ENCODE measurements around the gene NCOA5. TPM values are rescaled to one million over a fixed set of nuclear protein-coding genes. Genes with fewer than 3 reads are reported as not detected.

Gene NCOA5
- total RNA-seq, 1 donor from 2014 or later, result 46.4 TPM

DNA sequence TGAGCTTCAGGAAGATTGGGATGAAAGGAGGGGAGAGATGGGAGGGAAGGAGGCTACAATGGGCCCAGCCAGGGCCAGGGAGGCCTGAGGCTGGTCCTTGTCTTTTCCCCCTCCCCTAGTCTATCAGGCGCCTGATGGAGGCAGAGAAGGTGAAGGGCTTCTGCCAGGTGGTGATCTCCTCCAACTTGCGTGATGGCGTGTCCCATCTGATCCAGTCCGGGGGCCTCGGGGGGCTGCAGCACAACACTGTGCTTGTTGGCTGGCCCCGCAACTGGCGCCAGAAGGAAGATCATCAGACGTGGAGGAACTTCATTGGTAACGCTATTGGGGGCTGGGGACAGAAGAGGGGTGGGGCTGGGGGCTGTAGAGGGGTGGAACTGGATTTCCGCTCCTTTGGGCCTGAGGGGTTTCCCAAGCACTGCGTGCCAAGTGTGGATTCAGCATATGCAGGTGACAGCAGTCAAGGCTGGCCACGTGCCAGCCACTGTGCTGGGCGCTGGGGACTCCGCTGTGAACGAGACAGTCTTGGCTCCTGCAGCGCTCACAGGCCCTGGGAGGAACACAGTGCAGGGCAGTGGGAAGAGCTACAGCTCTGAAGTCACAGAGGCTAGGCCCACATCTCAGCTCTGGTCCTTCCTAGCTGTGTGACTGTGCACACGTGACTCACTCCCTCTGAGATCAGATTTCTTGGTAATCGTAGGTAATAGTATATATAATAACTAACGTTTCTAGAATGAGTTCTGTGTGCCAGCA is 38.0 kb downstream of the NCOA5 start:
- TF ChIP-seq, protein P1, sequence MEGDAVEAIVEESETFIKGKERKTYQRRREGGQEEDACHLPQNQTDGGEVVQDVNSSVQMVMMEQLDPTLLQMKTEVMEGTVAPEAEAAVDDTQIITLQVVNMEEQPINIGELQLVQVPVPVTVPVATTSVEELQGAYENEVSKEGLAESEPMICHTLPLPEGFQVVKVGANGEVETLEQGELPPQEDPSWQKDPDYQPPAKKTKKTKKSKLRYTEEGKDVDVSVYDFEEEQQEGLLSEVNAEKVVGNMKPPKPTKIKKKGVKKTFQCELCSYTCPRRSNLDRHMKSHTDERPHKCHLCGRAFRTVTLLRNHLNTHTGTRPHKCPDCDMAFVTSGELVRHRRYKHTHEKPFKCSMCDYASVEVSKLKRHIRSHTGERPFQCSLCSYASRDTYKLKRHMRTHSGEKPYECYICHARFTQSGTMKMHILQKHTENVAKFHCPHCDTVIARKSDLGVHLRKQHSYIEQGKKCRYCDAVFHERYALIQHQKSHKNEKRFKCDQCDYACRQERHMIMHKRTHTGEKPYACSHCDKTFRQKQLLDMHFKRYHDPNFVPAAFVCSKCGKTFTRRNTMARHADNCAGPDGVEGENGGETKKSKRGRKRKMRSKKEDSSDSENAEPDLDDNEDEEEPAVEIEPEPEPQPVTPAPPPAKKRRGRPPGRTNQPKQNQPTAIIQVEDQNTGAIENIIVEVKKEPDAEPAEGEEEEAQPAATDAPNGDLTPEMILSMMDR (IDR thresholded peaks at IDR 0.05), result no peak
- ATAC-seq (ENCODE audit: low read depth) (no peak), DNase-seq (no peak)
- Mint-ChIP-seq H3K27me3 (peaks cover 40% of the 10 kb centered on the region), H3K4me3 (no peak overlapping the region), H3K4me1 (no peaks in the 10 kb centered on the region), H3K36me3 (ENCODE audit: low read depth) (no peaks in the 10 kb centered on the region), H3K9me3 (no peaks in the 10 kb centered on the region), H3K27ac (no peak overlapping the region)
- CTCF ChIA-PET, result no interaction called here
- POLR2A ChIA-PET, result no interaction called here
- intact Hi-C loops (cut with micrococcal nuclease), result no loop called here

DNA sequence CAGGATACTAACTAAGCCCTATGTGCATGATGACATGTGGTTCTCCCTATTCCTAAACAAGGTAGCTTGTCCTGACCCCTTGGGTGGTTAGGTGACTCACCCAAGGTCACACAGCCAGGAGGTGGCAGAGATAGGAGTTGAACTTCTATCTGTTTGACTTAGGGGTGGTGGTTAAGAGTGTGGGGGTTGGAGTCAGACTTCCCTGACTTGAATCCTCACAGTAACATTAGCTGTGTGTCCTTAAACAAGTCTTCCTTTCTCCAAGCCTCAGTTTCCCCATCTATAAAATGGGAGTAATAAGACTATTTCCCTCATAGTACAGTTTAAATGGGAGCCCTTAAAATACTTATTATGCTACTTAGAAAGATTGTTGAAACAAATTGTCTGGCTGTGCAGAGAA is 38.9 kb downstream of the NCOA5 start:
- Mint-ChIP-seq H3K4me3 (no peak overlapping the region), H3K36me3 (ENCODE audit: low read depth) (no peaks in the 10 kb centered on the region), H3K27ac (no peak overlapping the region), H3K9me3 (no peaks in the 10 kb centered on the region), H3K27me3 (peaks cover 44% of the 10 kb centered on the region), H3K4me1 (no peaks in the 10 kb centered on the region)
- POLR2A ChIA-PET, result no interaction called here
- TF ChIP-seq, protein P1 (IDR thresholded peaks at IDR 0.05), result no peak
- intact Hi-C loops (cut with micrococcal nuclease), result no loop called here
- CTCF ChIA-PET, result no interaction called here
- DNase-seq, result no peak
- no peak for ATAC-seq (ENCODE audit: low read depth)

DNA sequence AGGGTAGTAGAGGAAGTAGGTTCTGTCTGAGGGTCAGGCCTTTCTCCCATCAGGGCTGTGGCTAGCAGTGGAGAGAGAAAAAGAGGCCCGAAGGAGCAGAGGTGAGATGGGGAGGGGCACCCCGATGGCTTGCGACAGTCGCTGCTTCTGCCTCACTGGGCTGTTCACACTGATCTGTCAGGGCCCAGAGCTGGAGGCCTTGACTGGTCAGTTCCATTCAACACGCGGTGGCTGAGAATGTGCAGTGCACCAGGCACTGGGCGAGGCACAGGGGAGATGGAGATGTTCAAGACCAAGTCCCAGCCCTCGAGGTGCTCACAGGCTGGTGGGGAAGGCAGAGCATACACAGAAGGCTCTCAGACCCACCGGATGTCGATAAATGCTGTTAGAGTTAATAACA is 39.3 kb downstream of the NCOA5 start:
- no peaks in the 10 kb centered on the region for H3K36me3 Mint-ChIP-seq (ENCODE audit: low read depth)
- intact Hi-C loops (cut with micrococcal nuclease), result no loop called here
- H3K27ac Mint-ChIP-seq, result no peak overlapping the region
- TF ChIP-seq, protein P1 (IDR thresholded peaks at IDR 0.05), result no peak
- POLR2A ChIA-PET, result no interaction called here
- no peak overlapping the region for H3K4me3 Mint-ChIP-seq
- peaks cover 42% of the 10 kb centered on the region for H3K27me3 Mint-ChIP-seq
- no peak for DNase-seq
- CTCF ChIA-PET, result no interaction called here
- no peak for ATAC-seq (ENCODE audit: low read depth)
- H3K4me1 Mint-ChIP-seq, result no peaks in the 10 kb centered on the region
- no peaks in the 10 kb centered on the region for H3K9me3 Mint-ChIP-seq

DNA sequence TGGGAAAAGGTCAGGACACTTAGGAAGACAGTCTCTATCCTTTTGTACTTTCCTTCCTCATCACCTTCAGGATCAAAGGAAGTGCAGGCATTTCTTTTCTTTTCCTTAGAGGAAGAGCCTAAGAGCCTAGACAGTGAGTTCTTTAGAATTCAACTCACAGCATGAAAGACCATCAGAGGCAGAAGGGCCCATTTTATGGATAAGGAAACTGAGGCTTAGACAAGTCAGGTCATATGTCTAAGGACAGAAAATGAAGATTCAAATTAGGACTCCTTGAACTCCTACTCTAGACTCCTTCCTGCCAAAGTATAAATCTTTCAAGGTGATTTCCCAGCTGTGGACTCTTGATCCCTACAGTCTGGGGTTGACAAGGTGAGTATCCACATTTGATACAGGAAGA is 39.9 kb downstream of the NCOA5 start:
- intact Hi-C loops (cut with micrococcal nuclease), result no loop called here
- H3K27me3 Mint-ChIP-seq, result peaks cover 36% of the 10 kb centered on the region
- ATAC-seq (ENCODE audit: low read depth) (no peak), DNase-seq (no peak)
- ChIA-PET POLR2A (no interaction called here), CTCF (no interaction called here)
- no peak overlapping the region for H3K27ac Mint-ChIP-seq
- no peak overlapping the region for H3K4me3 Mint-ChIP-seq
- H3K36me3 Mint-ChIP-seq (ENCODE audit: low read depth), result no peaks in the 10 kb centered on the region
- TF ChIP-seq, protein P1 (IDR thresholded peaks at IDR 0.05), result no peak
- H3K4me1 Mint-ChIP-seq, result no peaks in the 10 kb centered on the region
- no peaks in the 10 kb centered on the region for H3K9me3 Mint-ChIP-seq

DNA sequence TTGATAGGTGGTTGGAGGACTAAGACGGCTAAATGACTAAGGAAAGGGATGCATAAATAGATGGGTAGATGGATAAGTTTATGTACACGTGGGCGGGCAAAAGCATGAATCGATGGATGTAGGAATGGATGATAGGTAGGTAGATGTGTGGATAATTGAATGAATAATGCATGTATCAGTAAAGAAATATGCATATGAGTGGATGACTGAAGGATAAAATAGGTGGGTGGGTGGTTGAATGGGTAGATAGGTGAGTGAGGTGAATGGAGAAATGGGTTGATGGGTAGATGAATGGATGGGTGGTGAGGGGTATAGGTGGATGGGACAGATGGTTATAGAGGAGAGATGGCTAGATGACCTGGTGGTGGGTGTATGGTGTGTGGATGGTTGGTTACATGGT is 40.6 kb downstream of the NCOA5 start:
- Mint-ChIP-seq H3K36me3 (ENCODE audit: low read depth) (no peaks in the 10 kb centered on the region), H3K4me3 (no peak overlapping the region), H3K27ac (no peak overlapping the region), H3K27me3 (peaks cover 33% of the 10 kb centered on the region), H3K9me3 (no peaks in the 10 kb centered on the region), H3K4me1 (no peaks in the 10 kb centered on the region)
- ChIA-PET CTCF (no interaction called here), POLR2A (no interaction called here)
- intact Hi-C loops (cut with micrococcal nuclease), result no loop called here
- TF ChIP-seq, protein P1 (IDR thresholded peaks at IDR 0.05), result no peak
- DNase-seq (no peak), ATAC-seq (ENCODE audit: low read depth) (no peak)
